B cell (primary cell): ENCODE data around the gene ZSCAN10. TPM values are rescaled to one million over a fixed set of nuclear protein-coding genes. Genes with fewer than 3 reads are reported as not detected.

ENCODE experiments used
- ATAC-seq: fragments of 200-7000 bp; cut with Tn5 transposase; one replicate; pipeline ENCODE4 v1.10.0; 2021; ENCODE audit warnings: low read depth, mild to moderate bottlenecking, moderate number of reproducible peaks, moderate library complexity
- CTCF ChIA-PET: fragments of 350-600 bp; sonication (Branson Sonifier 250); formaldehyde crosslinking; loops from one replicate; lab custom pipeline; 2021; ENCODE audit warnings: antibody characterized with exemption, inconsistent platforms; lab: Charles Lee
- POLR2A ChIA-PET: fragments of 350-600 bp; sonication (Branson Sonifier 250); formaldehyde crosslinking; loops from one replicate; lab custom pipeline; 2021; ENCODE audit warnings: antibody characterized with exemption; lab: Charles Lee
- DNase-seq: peaks from one replicate; pipeline ENCODE4 v3.0.0; 2013
- H2AFZ ChIP-seq: 2 replicates; pipeline ENCODE4 v1.6.1; 2012; ENCODE audit warnings: mild to moderate bottlenecking, low read depth, low read length; ENCODE audit not compliant: insufficient read depth, poor library complexity, severe bottlenecking
- H3K27ac ChIP-seq, 2 donors: 1 replicate in 1 of 2; 2 replicates in 1 of 2; pipeline ENCODE4 v1.5.1; 2012 to 2013; ENCODE audit warnings: low read length in 2 of 2, mild to moderate bottlenecking in 2 of 2, moderate library complexity in 1 of 2
- H3K27me3 ChIP-seq, 4 experiments: fragments of 200-600 bp in 1 of 4; sonication (generic) in 1 of 4; replicated peaks in 1 of 4; 1 replicate in 2 of 4; 2 replicates in 2 of 4; pipeline versions ENCODE4 v1.6.1 to v1.7.0; 2013 to 2016; ENCODE audit warnings: low read length in 3 of 4, mild to moderate bottlenecking in 2 of 4, mixed read lengths in 1 of 4, moderate library complexity in 1 of 4; ENCODE audit not compliant: insufficient read depth in 4 of 4, control insufficient read depth in 3 of 4; ENCODE audit errors: control extremely low read depth in 1 of 4
- H3K36me3 ChIP-seq, 2 experiments: replicated peaks in 1 of 2; 1 replicate in 1 of 2; 2 replicates in 1 of 2; pipeline versions ENCODE4 v1.6.1 to v1.7.1; 2013; ENCODE audit warnings: low read length in 1 of 2; ENCODE audit not compliant: insufficient read depth in 2 of 2, control insufficient read depth in 1 of 2; ENCODE audit errors: control extremely low read depth in 1 of 2, extremely low read depth in 1 of 2
- H3K4me1 ChIP-seq, 2 donors: fragments of 200-600 bp in 1 of 2; sonication (generic) in 1 of 2; 1 replicate in 1 of 2; 2 replicates in 1 of 2; pipeline versions ENCODE4 v1.5.1 to v1.6.1; 2013 to 2017; ENCODE audit warnings: low read length in 2 of 2; ENCODE audit not compliant: control insufficient read depth in 2 of 2, insufficient read depth in 2 of 2
- H3K4me2 ChIP-seq: replicated peaks from 2 replicates; pipeline ENCODE3; 2012; ENCODE audit warnings: mild to moderate bottlenecking, low read depth, low read length; ENCODE audit not compliant: poor library complexity, severe bottlenecking
- H3K4me3 ChIP-seq, 5 experiments: fragments of 200-600 bp in 1 of 5; sonication (generic) in 1 of 5; 1 replicate in 3 of 5; 2 replicates in 2 of 5; pipeline versions ENCODE4 v1.5.1 to v1.7.0; 2011 to 2016; ENCODE audit warnings: low read length in 4 of 5, mild to moderate bottlenecking in 4 of 5, low read depth in 2 of 5, control low read depth in 1 of 5, moderate library complexity in 1 of 5; ENCODE audit not compliant: insufficient read depth in 1 of 5; ENCODE audit errors: control extremely low read depth in 1 of 5, extremely low read depth in 1 of 5
- H3K79me2 ChIP-seq: fragments of 200-600 bp; sonication (generic); one replicate; pipeline ENCODE4 v1.6.0; 2016; ENCODE audit warnings: low read length; ENCODE audit not compliant: control insufficient read depth, insufficient read depth
- H3K9ac ChIP-seq: fragments of 200-600 bp; sonication (generic); 2 replicates; pipeline ENCODE4 v1.6.1; 2017; ENCODE audit warnings: mild to moderate bottlenecking, low read length, moderate library complexity
- H3K9me3 ChIP-seq, 3 donors: one replicate each; pipeline versions ENCODE4 v1.6.1 to v1.7.1; 2013; ENCODE audit warnings: low read length in 2 of 3; ENCODE audit not compliant: control insufficient read depth in 2 of 3, insufficient read depth in 1 of 3; ENCODE audit errors: control extremely low read depth in 1 of 3
- H4K20me1 ChIP-seq: 2 replicates; pipeline ENCODE4 v1.6.0; 2012; ENCODE audit warnings: mild to moderate bottlenecking, low read length; ENCODE audit not compliant: insufficient read depth, control insufficient read depth, poor library complexity, severe bottlenecking
- H3K27ac Mint-ChIP-seq: one replicate; pipeline ENCODE4 v1.8.0; 2021; ENCODE audit warnings: mixed read lengths
- H3K27me3 Mint-ChIP-seq: one replicate; pipeline ENCODE4 v1.8.0; 2021; ENCODE audit warnings: mixed read lengths
- H3K4me1 Mint-ChIP-seq: one replicate; pipeline ENCODE4 v1.8.0; 2021; ENCODE audit warnings: mixed read lengths
- H3K4me3 Mint-ChIP-seq: one replicate; pipeline ENCODE4 v1.8.0; 2021; ENCODE audit warnings: mixed read lengths
- H3K9me3 Mint-ChIP-seq: one replicate; pipeline ENCODE4 v1.8.0; 2022; ENCODE audit warnings: mixed read lengths; ENCODE audit not compliant: insufficient read depth
- EZH2 ChIP-seq: IDR thresholded peaks from 2 replicates; pipeline ENCODE4 v1.6.1; 2012; ENCODE audit warnings: borderline replicate concordance, low read depth, mild to moderate bottlenecking, moderate library complexity, low read length; ENCODE audit not compliant: insufficient read depth, poor library complexity, severe bottlenecking
- WGBS: methylation state at CpG from one replicate; pipeline ENCODE4 v1.1.5; 2013; ENCODE audit warnings: missing lambda C conversion rate; ENCODE audit not compliant: insufficient coverage; 5-methylcytosine and 5-hydroxymethylcytosine counted together
- intact Hi-C: fragments of 100-400 bp; cut with micrococcal nuclease; formaldehyde crosslinking; loops from one replicate; pipeline ENCODE4 v1.10.0; 2022
- polyA plus RNA-seq: library from polyadenylated mRNA; depleted of rRNA; stranded (reverse); fragments of >200 nt; gene quantifications from 2 replicates; pipeline ENCODE4 v1.2.3, GENCODE V29; 2012
- total RNA-seq, 2 donors: library from RNA; stranded (reverse); fragments of 120-200 nt in 1 of 2; gene quantifications; 1 replicate in 1 of 2; 2 replicates in 1 of 2; pipeline versions ENCODE4 v1.2.3 to v1.2.4, GENCODE V29; 2013 to 2022
- TF ChIP-seq, protein P1 (sequence below): fragments of 200-600 bp; IDR thresholded peaks from one replicate; pipeline ENCODE4 v1.8.0; 2022; ENCODE audit warnings: antibody characterized with exemption, mild to moderate bottlenecking

ZSCAN10 gene
- total and polyA plus RNA-seq, 2 donors (not counting 1 experiment from before 2014, with no cell fraction given): not detected

DNA sequence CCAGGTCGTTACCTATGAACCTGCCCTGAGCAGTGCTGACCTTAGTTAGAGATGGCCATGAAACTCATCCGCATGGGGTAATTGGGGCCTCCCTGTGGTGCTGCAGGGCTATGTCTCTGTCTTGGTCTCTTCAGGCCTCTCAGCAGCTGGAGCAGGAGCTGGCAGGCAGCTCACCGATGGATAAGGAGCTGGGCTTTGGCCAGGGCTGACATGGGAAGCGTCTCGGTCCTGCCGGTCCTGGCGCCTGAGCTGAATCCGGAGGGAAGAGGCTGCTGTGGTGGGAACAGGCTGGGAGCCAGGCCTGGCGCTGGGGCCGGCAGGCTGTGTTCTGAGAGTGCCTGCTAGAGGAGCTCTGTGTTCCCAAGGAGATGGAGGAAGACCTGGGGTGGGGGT, 23.6 kb downstream of the ZSCAN10 start:
- TF ChIP-seq, protein P1, sequence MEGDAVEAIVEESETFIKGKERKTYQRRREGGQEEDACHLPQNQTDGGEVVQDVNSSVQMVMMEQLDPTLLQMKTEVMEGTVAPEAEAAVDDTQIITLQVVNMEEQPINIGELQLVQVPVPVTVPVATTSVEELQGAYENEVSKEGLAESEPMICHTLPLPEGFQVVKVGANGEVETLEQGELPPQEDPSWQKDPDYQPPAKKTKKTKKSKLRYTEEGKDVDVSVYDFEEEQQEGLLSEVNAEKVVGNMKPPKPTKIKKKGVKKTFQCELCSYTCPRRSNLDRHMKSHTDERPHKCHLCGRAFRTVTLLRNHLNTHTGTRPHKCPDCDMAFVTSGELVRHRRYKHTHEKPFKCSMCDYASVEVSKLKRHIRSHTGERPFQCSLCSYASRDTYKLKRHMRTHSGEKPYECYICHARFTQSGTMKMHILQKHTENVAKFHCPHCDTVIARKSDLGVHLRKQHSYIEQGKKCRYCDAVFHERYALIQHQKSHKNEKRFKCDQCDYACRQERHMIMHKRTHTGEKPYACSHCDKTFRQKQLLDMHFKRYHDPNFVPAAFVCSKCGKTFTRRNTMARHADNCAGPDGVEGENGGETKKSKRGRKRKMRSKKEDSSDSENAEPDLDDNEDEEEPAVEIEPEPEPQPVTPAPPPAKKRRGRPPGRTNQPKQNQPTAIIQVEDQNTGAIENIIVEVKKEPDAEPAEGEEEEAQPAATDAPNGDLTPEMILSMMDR: no peak
- Mint-ChIP-seq H3K4me3 (peak overlapping the region; percentile 77), H3K27me3 (no peaks in the 10 kb centered on the region), H3K9me3 (no peaks in the 10 kb centered on the region), H3K27ac (peak overlapping the region; percentile 89), H3K4me1 (peaks cover 55% of the 10 kb centered on the region)
- intact Hi-C loops: no loop called here
- no peak for ATAC-seq
- H3K4me1 ChIP-seq: peaks cover 39 to 41% of the 10 kb centered on the region in 2 donors
- H4K20me1 ChIP-seq: no peaks in the 10 kb centered on the region
- peaks cover 3% of the 10 kb centered on the region for H3K79me2 ChIP-seq
- H3K36me3 ChIP-seq: no peaks in the 10 kb centered on the region
- H3K9me3 ChIP-seq: peaks cover 0 to 17% (median 7%) of the 10 kb centered on the region in 3 donors
- H3K4me3 ChIP-seq: peak overlapping the region in 1 of 5 experiments; percentile 29
- H2AFZ ChIP-seq: peak overlapping the region; percentile 70
- peak overlapping the region; percentile 69 for H3K4me2 ChIP-seq
- CTCF ChIA-PET: interaction anchor here (0.9 to 6.1 kb wide), 5 partner anchors 12 to 53 kb away, joined by 3 to 35 read pairs (median 28); partner anchors contain the start of gene ZSCAN10
- POLR2A ChIA-PET: no interaction called here
- no peak for DNase-seq
- peak overlapping the region; percentile 44 for H3K9ac ChIP-seq
- no peaks in the 10 kb centered on the region for H3K27me3 ChIP-seq
- H3K27ac ChIP-seq: peak overlapping the region; percentile 32 to 74
- WGBS: 59% methylated on average over 10 of the region's 10 CpGs

DNA sequence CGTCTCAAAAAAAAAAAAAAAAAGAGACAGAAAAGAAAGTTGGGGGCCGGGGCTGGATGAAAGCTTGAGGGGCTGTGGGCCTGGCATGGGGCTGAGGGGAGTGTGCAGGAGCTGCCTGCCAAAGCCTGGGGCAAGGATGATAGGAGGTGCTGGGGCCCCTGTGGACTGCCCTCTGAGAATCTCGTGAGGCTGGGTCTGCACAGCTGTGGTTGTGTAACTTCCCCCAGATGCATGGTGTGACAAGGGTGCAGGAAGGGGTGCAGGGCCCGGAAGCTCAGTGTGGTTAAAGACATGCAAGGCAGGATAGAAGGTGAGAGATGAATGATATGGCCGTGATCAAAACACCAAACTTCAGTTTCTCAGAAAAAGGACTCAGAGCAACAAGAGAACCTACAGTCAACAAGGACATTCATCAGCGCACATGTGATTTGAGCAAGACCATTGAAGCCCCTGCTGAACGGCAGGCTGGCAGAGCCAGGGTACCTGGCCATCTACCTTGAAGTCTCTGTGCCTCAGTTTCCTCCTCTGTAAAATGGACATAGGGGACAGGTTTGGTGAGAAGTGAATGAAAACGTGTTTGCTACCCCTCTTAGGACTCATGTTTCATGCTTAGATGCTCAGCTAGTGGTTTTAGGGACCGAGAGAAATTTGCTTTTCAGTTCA, 24.1 kb downstream of the ZSCAN10 start:
- ChIA-PET CTCF (interaction anchor here (0.9 to 6.1 kb wide), 4 partner anchors 12 to 54 kb away, joined by 3 to 35 read pairs (median 30); partner anchors contain the start of gene ZSCAN10), POLR2A (interaction anchor here (0.7 to 1.0 kb wide), 4 partner anchors 19 to 97 kb away, joined by 3 to 6 read pairs (median 3); no protein-coding TSS in a partner anchor)
- Histone ChIP-seq H2AFZ (peak overlapping the region; percentile 70), H3K4me2 (peak overlapping the region; percentile 69), H3K27ac (peak overlapping the region; percentile 32 to 74), H3K4me3 (peak overlapping the region in 4 of 5 experiments; percentile 2 to 29 (median 12)), H4K20me1 (no peaks in the 10 kb centered on the region), H3K9me3 (peaks cover 0 to 17% (median 7%) of the 10 kb centered on the region in 3 donors), H3K9ac (peak overlapping the region; percentile 44), H3K79me2 (peaks cover 3% of the 10 kb centered on the region), H3K27me3 (no peaks in the 10 kb centered on the region), H3K36me3 (no peaks in the 10 kb centered on the region), H3K4me1 (peaks cover 39 to 41% of the 10 kb centered on the region in 2 donors)
- DNase-seq (peak; percentile 65), ATAC-seq (peak; percentile 88)
- 2% methylated on average over 6 of the region's 9 CpGs for WGBS
- H3K4me3 Mint-ChIP-seq: peak overlapping the region; percentile 77
- TF ChIP-seq, protein P1: no peak
- TF ChIP-seq EZH2: no peak
- peak overlapping the region; percentile 89 for H3K27ac Mint-ChIP-seq
- intact Hi-C loops: no loop called here
- no peaks in the 10 kb centered on the region for H3K9me3 Mint-ChIP-seq
- H3K4me1 Mint-ChIP-seq: peaks cover 55% of the 10 kb centered on the region
- no peaks in the 10 kb centered on the region for H3K27me3 Mint-ChIP-seq
